HG03064 (cell line): ENCODE data around the gene STRBP.
"Not testable (repeated sequence)": the region's sequence is repeated elsewhere in the genome, so short reads cannot be mapped to it uniquely, and the experiment has no call there.

ENCODE experiments used
- ATAC-seq: cut with Tn5 transposase; IDR thresholded peaks from one replicate; pipeline ENCODE4 v1.9.1; 2021; ENCODE audit warnings: low read depth; ENCODE audit not compliant: unreplicated experiment

Gene STRBP

DNA sequence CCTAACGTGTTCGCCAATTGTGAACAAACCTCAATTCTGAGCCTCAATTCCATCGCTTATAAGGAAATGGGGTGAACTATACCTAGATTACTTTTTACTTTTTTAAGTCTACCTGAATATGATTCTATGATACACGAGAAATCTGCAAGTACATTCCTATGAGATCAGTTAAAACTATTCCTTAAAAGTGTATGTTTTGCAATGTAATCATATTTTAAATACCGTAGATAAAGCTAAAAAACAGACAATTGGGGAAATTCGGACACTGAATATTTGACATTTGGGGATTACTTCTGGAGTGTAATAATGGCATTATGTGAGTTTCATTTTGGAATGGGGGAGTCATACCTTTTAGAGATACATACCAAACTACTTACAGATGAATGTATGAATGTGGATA, 62.3 kb downstream of the STRBP start:
- ATAC-seq = no peak

GRCh38 chr9:123201083-123201482, 67.3 kb downstream of the STRBP start:
- no peak for ATAC-seq

GRCh38 chr9:123200469-123200868, 67.9 kb downstream of the STRBP start:
- ATAC-seq = not testable (repeated sequence)

DNA sequence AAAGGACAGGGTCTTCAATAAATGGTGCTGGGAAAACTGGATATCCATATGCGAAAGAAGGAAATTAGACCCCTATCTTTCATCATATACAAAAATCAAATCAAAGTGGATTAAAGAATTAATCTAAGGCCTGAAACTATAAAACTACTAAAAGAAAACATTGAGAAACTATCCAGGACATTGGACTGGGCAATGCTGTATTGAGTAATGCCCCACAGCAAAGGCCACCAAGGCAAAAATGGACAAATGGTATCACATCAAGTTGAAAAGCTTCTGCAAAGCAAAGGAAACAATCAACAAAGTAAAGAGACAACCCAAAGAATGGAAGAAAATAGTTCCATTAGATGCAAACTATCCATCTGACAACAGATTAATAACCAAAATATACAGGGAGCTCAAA, 72.3 kb downstream of the STRBP start:
- ATAC-seq = no peak

GRCh38 chr9:123194023-123194422, 74.4 kb downstream of the STRBP start:
- no peak for ATAC-seq

DNA sequence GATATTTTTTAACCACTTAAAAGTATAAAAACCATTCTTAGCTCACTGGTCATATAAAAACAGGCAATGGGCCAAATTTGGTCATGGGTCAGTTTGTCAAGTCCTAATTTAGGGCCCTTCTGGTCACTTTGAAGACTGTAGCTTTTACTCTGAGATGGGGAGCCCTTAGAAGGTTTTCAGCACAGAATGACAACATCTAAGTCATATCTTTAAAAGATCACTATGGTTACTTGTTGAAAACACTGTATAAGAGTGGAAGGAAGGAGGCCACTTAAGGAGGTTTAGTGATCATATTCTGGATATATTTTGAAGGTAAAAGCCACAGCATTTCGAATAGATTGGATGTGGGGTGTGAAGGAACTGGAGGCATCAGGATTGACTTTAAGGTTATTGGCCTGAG, 76.7 kb downstream of the STRBP start:
- no peak for ATAC-seq

DNA sequence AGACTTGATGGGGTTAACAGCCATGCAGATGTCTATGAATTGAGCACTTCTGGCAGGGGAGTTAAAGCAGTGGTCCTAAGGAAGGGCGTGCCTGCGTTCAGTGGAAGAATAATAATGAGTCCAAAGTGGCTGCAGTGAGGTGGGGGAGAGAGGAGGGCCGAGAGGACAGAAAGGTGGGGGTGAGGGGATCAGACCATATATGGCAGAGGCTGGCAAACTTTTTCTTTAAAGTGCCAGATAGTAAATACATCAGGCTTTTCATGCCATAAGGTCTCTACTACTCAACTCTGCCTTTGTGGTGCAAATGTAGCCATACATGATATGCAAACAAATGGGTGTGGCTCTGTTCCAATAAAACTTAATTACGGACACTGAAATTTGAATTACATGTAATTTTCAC, 77.1 kb downstream of the STRBP start:
- ATAC-seq = no peak

DNA sequence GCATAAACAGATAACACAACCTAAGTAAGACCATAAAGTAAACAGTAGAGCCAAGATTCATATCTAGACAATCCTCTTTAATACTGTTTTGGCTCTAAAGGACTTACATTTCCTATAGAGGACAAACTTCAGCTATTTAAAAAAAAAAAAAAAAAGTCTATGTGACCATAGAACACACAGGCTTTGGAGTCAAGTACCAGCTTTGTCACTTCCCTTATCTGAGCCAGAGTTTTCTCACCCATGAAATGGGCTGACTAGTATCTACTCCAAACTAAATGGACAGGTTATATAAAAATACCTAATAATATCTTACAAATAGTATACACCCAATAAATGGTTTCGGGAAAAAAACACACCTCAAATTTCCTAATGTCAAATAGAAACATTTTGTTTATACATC, 81.3 kb downstream of the STRBP start:
- no peak for ATAC-seq

- not testable (repeated sequence) for ATAC-seq
These were observed 82.4 kb downstream of the STRBP start for GRCh38 chr9:123186029-123186428.

DNA sequence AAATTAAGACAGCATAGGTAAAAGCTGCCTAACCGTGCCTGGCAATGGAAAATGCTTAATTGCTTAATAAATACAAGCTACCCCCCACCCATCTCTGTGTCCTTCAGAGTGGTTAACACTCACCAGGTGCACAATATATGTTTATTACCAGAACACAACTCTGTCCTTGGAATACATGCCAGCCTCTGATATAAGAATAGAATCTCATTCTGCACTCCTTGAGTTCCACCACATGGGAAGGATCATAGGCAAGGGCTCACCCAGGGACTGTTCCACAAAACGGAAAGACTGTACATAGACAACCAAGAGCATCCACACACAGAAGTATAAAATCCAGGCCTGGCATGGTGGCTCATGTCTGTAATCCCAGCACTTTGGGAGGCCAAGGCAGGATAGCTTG, 91.4 kb downstream of the STRBP start:
- no peak for ATAC-seq

DNA sequence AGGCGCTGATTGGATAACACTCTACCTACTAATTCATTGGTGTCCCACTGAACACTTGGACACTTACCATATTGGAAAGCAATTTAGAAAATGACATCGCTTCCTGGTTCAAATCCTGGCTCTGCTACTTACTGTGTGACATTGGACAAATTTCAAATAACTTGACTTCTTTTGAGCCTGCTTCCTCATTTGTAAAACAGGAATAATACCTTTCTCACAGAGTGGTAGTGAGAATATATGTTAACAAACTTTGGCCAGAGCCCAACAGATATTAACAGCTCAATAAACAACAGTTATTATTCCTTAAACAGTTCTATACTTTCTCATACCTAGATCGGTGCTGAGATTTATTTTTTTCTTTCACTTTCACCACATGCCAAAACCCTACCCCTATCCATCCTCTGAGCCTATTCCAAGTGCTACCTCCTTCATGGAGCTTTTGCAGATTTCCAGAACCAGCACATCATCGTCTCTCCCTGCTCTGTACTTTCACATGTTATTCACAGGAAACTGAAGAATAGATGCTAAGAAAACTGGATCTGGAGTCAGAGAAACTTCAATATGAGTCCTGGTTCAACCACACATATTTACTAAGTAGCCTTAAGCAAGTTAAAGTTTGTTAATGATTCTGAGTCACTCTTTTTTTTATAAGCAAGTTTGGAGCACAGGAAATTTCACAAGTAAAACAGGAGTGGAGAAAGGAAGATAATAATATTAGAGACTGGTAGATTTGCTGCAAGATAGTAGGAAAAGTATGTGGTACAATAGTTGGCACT, 92.3 kb downstream of the STRBP start:
- no peak for ATAC-seq

GRCh38 chr9:123174887-123175518, 93.4 kb downstream of the STRBP start:
- ATAC-seq = peak; percentile 84

GRCh38 chr9:123174079-123174478, 94.3 kb downstream of the STRBP start:
- ATAC-seq = no peak

- no peak for ATAC-seq
These were observed 98.5 kb downstream of the STRBP start for GRCh38 chr9:123169926-123170325.

GRCh38 chr9:123168586-123168985, 99.8 kb downstream of the STRBP start:
- ATAC-seq = no peak

DNA sequence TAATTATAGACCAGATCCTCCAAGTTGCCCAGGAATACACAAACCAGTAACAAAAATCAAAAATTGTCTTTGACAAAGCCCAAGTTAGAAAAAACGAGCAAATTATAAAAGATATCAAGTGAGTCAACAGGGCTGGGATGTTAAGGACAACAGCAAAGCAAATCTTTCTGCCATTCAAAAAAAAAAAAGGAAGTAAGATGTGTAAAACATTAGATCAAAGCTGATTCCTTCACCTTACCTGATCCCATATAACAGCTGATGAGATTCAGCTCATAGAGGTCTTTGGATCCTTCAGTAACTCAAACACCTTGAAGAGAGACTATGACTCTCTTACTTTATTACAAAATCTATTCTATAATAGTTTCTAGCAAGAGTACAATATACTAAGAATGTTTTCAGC, 100.9 kb downstream of the STRBP start:
- ATAC-seq = no peak

DNA sequence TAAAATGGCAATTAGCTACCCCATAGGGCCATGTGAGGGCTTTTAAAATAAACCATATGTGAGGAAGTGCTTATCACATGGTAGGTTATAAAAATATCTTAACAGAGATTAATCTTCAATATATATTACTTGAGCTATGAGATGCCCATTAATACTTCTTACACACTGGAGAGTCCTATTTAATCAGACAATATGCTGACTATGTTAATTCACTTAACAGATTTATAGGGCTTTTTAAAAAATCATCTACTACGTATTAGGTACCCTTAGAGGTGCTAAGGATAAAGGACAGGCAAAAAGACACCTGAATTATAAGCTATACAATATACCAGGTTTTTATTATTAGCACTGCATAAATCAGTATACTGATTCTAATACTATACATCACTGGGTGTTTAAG, 102.6 kb downstream of the STRBP start:
- no peak for ATAC-seq

DNA sequence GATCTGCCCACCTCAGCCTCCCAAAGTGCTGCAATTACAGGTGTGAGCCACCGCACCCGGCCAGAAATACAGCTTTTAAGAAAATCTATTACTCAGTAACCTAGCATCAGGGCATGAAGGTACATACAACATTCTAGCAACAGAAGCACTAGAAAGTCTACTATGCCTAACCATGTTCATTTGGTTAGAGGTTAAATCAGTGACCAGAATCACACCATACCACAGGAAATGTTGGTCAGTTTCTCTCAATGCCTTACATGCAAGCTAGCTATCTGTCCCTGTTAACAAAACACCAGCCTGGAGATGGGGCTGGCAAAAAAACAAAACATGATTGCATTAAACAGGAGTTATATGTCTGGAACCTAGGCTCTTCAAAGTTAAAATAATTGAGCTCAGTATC, 104.1 kb downstream of the STRBP start:
- ATAC-seq = no peak

DNA sequence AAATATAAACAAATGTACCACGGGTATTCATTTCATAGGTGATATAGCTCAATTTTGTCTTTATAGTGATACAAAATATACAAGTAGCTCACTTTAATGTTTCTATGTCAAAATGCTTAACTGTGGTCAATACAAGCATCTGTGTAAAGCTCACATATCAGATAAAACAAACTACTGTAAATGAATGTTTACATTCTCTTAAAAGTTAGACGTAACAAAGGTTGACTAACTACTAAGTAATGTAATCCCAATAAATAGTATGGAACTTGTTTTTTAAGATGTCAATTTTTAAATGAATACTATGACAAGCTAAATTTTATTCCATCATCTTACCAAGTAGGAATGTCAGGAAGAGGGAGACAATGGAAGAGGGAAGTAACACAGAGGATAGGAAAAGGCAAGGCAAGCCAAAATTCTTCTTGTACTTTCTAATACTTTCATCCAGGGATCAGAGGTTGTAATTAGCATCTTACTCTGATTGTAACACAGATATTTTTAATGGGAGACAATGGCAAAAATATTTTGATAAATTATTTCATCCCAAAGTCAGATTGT, 105.5 kb downstream of the STRBP start:
- no peak for ATAC-seq

- ATAC-seq = no peak
These were observed 106.0 kb downstream of the STRBP start for GRCh38 chr9:123162360-123162759.

DNA sequence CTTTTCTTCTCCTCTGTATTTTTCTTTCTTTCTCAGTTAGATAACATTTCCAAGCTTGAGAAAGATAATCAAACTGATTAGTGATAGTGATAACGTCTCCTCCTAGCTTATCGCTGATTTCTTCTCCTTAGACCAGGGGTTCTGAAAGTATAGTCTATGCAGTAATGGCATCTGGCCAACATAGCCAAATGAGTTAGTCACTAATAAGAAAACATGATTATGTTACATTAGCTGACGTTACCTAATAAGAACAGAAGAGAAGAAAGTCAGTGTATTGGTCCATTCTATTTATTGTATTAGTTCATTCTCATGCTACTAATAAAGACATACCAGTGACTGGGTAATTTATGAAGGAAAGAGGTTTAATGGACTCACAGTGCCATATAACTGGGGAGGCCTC, 111.2 kb downstream of the STRBP start:
- no peak for ATAC-seq
